DND-41 (cell line): Measurements from ENCODE around the gene TBC1D1.

ENCODE experiments used
- EZH2 ChIP-seq: IDR thresholded peaks from 3 replicates; pipeline ENCODE4 v1.6.1; 2012; ENCODE audit warnings: borderline replicate concordance, low read depth, mild to moderate bottlenecking, moderate library complexity, low read length, inconsistent platforms; ENCODE audit not compliant: severe bottlenecking
- TF ChIP-seq, protein P1 (sequence below): IDR thresholded peaks from 2 replicates; pipeline ENCODE4 v1.5.1; 2012; ENCODE audit warnings: borderline replicate concordance, low read length, moderate library complexity, mild to moderate bottlenecking; ENCODE audit not compliant: poor library complexity, severe bottlenecking; ENCODE audit errors: extremely low read depth

DNA sequence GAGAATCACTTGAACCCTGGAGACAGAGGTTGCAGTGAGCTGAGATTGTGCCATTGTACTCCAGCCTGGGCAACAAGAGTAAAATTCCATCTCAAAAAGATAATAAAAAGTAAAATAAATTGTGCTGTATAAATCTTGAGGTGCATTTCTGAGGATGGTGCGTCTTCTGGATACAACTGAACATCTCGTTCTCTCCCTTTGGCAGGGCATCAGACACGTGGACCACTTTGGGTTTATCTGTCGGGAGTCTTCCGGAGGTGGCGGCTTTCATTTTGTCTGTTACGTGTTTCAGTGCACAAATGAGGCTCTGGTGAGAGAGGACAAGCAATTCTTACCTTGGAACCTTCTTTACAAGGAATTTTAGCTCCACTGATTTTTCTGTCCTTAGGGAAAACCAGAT is 129.5 kb downstream of the TBC1D1 start:
- TF ChIP-seq, protein P1, sequence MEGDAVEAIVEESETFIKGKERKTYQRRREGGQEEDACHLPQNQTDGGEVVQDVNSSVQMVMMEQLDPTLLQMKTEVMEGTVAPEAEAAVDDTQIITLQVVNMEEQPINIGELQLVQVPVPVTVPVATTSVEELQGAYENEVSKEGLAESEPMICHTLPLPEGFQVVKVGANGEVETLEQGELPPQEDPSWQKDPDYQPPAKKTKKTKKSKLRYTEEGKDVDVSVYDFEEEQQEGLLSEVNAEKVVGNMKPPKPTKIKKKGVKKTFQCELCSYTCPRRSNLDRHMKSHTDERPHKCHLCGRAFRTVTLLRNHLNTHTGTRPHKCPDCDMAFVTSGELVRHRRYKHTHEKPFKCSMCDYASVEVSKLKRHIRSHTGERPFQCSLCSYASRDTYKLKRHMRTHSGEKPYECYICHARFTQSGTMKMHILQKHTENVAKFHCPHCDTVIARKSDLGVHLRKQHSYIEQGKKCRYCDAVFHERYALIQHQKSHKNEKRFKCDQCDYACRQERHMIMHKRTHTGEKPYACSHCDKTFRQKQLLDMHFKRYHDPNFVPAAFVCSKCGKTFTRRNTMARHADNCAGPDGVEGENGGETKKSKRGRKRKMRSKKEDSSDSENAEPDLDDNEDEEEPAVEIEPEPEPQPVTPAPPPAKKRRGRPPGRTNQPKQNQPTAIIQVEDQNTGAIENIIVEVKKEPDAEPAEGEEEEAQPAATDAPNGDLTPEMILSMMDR: no peak
- TF ChIP-seq EZH2: no peak
